ENCODE measurements around the gene ATP6V0E1.

- TF ChIP-seq, protein P1, sequence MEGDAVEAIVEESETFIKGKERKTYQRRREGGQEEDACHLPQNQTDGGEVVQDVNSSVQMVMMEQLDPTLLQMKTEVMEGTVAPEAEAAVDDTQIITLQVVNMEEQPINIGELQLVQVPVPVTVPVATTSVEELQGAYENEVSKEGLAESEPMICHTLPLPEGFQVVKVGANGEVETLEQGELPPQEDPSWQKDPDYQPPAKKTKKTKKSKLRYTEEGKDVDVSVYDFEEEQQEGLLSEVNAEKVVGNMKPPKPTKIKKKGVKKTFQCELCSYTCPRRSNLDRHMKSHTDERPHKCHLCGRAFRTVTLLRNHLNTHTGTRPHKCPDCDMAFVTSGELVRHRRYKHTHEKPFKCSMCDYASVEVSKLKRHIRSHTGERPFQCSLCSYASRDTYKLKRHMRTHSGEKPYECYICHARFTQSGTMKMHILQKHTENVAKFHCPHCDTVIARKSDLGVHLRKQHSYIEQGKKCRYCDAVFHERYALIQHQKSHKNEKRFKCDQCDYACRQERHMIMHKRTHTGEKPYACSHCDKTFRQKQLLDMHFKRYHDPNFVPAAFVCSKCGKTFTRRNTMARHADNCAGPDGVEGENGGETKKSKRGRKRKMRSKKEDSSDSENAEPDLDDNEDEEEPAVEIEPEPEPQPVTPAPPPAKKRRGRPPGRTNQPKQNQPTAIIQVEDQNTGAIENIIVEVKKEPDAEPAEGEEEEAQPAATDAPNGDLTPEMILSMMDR (IDR thresholded peaks at IDR 0.05): no peak
- TF ChIP-seq POLR2A (IDR thresholded peaks at IDR 0.05): no peak
- peak in 2 of 3 donors; percentile 10 to 67 for TF ChIP-seq POLR2AphosphoS5 (IDR thresholded peaks at IDR 0.05)
These were observed 33.1 kb downstream of the ATP6V0E1 start for GRCh38 chr5:173016598-173017046.

All from stomach (tissue), 4 donors.